GM19023 (cell line): ENCODE measurements around the gene PRR18.

Experiments used
- ATAC-seq: cut with Tn5 transposase; IDR thresholded peaks from one replicate; pipeline ENCODE4 v1.9.1; 2021; ENCODE audit warnings: mild to moderate bottlenecking, moderate library complexity; ENCODE audit not compliant: unreplicated experiment

Gene PRR18

DNA sequence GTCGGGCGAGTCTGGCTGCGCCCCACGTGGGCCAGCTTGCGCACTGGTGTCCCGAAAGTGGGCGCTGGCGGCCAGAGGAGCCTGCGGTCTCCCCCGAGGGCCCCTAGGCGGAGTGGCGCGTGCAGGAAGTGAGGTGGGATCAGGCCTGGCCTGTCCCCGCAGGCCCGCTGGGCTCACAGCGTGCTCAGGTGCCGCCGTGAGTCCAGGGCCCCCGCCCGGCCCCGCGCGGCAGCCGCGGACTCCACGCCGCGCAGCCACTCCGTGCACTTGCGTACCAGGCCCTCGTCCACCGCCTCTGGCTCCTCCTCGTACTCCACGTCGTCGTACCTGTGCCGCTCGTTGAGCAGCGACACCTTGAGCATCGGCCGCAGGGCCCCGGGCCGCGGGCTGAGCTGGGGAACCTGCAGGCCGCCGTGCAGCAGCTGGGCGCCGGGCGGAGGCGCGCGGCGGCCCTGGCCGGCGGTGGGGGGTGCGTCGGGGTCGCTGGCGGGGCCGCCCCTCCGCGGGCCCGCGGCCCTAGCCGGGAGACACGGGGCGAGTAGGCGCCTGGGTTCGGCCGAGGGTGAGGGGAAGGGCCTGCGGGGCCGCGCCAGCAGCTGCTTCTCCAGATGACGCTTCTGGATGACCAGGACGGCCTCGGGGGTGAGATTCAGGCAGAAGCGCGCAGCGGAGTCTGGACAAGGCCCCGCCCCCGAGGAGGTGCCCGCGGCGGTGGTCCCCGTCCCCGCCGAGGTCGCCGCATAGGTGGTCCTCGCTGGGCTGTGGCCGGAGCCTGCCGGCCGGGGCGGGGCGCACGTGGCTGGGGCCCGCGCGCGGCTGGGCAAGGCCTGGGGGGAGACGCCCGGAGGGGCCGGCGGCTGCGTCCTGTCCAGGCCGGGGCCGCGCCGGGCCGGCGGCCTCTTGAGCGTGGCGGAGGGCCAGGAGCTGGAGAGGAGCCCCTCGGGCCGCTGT lies 835 bp downstream of the PRR18 start:
- peak; percentile 39 for ATAC-seq

DNA sequence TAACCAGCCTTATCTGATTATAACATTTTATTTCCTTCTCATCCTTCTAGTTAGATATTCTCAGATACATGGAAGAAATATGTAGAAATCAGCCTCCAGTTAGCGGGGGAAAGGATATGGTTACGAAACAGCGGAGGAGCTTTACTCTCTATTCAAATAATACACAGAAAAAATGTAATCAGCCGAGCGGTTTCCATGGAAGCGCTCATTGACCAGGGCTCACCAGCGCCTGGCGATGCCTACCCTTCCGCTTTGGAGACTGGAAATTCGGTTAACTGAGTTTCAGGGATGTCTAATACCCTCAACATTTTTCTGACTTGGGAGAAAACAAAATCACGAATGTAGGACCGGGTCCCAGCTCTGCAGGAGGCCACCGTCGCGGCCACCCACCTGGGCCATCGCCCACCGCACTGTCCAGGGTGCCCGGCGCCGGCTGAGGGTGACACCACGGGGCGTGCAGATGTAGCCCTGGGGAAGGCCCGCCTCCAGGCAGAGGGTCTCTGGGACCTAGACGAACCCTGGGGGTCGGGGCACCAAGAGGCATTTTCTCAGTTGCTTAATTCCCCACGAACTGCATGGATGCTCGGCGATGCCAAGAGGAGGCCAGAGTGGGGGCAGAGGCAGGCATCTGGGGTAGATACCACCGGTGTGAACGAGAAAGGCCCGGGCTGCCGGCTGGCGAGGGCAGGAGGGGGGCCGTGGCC lies 1.7 kb downstream of the PRR18 start:
- no peak for ATAC-seq

DNA sequence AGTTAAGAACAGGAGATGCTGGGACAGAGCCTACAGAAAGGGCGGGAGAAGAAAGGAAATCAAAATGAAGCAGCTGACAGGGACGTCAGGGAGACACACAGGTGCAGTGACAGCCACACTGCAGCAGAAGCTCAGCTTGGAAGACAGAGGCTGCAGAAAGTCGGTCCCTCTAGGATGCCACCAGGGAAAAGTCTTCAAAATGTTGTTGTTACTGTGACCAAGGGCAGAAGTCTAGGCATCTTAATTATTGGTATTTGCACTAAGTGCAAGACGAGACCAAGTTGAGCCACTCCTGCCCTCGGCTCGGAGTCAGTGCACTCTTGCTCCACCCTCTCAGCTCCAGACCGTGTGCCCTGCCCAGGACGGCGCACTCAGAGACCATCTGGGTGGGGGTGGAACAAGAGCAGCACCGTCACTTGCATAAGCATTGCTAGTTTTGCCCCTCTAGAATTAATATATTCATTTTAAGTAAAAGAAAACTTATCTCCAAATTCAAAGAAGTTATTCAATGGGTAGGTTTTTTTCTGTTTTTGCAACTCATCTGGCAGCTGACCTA lies 2.6 kb downstream of the PRR18 start:
- ATAC-seq: no peak

DNA sequence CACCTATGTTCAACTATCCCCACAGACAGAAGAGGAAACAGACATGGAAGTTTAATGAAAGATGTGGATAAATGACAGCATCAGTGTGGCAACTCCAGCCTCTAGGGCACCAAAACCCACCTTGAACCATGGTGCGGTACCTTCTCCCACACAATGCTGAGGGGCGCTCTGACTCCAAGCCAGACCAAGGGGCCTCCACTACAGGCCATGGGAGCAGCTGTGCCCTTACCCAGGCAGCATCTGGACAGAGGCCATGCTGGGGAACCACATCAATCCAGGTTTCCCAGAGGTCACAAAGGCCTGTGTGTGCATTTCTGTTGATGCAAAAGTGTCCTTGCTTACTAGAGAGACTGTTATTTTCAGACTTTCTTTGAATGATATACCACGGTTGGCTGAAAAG lies 4.1 kb downstream of the PRR18 start:
- no peak for ATAC-seq

DNA sequence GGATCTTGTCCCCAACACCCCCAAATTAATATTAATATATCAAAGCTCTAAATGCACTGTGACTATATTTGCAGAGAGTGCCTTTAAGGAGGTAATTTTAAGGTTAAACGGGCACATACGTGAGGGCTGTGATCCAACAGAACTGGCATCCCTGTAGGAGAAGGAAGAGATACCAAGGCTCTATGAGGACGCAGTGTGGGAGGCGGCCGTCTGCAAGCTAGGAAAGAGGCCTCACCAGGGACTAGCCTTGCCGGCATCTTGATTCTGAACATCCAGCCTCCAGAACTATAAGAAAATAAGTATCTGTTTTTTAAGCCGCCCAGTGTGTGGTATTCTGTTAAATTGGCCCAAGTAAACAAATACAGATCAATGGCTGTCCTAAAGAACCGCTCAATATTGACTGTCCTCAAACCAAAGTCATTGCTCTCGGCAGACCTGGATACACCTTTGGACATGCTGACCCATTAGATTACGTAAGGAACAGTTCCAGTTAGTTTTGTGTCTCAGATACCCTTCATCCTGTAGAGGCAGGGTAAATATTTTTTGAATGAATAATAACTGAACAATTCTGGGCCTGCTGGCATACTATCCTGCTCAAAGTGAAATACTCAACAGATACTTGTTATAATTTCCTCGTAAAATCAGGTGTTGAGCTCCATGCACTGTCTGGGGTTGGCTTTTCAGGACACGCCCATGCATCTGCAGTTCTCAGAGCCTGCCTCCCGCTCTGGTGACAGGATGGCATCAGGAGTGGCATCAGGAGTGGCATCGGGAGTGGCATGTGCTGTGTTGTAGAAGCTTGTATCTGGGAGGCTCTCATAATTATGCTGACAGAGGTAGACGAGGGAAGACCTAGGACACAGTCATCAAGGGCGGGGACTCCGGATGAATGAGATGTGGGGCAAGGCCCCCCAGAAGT lies 6.3 kb downstream of the PRR18 start:
- no peak for ATAC-seq

DNA sequence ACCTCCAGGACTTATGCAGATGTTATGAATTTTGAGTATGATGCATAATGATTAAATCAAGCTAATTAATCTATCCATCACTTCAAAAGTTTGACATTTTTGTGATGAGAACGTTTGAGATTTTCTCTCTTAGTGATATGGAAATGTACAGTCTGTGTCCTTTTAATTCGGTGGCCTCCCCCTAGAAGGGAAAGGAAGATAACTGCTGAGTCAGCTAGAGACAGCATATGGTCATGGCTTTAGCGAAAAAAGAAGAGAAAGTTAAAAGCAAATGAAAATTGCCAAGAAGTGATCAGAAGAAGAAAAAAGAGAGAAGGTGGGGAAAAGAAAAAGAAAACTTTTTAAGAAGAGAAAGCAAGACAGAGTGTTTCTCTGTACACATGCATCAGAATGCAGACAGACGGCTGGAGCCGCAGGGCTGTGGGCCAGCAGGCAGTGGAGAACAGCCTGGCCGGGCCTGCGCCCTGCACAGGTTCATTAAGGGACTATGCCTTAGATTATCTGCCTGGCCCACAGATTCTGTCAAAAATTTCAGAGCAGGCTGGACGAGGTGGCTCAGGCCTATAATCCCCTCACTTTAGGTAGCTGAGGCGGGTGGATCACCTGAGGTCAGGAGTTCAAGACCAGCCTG lies 7.7 kb downstream of the PRR18 start:
- ATAC-seq: no peak

DNA sequence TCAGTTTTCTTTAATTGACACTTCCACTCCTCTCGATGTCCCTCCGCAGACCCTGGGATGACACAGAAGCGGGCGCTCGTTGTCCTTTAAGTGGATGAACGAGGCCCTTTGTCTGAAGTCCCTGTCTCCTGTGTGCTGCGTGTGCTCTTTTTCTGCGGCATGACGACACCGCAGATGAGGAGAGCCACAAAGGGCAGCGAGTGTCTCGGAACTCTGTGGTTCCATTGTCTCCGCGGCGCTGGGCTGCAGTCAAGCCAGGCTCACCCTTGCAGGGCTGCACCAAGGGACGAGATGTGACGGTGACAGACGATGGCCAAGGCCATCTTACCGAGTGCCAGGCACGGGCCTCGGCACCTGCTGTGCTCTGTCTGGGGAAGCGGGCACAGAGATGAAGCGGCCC lies 10.6 kb downstream of the PRR18 start:
- no peak for ATAC-seq

DNA sequence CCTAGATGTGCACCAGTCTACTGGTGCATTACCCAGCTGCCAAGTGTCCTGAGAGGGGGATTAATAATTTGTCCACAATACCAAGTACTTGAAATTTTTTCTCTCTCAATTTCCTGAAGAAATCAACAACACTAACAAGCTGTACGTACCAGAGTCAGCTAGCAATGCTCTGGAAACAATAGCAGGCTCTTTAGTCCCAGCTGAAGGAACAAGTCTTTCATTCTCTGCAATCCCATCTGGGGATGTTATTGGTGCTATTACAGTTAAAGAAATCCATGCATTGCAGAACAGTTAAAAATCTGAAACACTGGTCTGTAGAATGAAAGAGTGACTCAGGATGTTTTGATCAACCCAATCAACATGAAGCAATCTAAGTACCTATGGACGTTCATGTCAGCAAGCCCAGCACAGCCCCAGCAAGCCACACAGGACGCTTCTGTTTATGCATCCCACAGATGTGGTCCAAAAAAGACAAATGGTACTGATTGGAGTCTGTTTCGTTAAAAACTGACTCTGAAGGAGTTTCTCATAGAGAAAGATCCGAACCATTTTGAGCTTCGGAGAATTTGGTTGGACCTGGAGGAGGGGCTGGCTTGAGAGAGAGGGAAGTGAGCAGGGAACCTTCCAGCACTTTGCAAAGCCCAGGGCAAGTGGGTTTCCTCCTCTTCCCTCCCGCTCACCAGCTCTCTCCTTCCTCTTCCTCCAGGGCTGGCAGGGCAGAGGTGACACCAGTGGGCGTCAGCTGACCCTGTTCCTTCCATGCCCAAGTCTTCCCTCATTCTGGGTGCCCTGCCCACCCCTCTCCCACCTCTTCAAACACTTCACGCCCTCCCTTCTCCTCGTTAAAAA lies 11.9 kb downstream of the PRR18 start:
- ATAC-seq: no peak

DNA sequence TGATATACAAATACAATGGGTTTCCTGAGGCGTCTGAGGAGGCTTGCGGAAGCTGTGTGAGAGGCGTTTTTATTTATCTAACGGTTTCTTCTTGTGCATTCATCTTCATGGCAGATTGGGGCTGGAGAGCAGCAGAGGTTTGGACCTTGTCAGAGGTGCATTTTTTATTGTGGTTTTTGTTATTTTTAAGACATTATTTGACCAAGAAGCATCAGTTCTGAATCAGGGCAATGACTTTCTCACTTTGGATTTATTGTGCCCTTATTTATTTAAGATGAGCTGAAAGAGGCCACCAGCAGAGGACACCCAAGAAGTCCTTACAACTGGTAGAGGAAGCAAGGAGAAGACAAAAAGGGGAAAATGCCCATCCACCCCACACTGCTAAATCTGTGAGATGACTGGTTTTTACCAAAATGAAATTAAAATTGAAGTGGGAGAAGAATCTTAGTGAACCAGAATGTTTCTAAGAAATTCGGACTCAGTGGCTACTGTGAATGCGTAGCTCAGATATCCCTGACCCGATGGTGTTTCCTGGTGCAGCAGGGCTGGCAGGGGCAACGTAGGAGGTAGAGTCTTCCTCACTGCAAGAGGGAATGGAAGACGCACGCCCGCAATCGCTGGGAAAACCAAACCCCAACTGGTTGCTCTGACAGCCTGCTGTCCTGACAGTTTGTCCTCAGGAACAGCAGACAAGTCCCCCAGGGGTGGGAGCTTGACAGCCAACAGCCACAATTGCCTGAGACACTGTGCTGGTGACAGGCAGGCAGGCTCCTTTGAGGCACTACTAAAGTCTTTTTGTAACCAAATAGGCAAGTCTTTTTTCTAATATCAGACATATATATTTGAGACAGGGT lies 14.2 kb downstream of the PRR18 start:
- ATAC-seq: no peak

DNA sequence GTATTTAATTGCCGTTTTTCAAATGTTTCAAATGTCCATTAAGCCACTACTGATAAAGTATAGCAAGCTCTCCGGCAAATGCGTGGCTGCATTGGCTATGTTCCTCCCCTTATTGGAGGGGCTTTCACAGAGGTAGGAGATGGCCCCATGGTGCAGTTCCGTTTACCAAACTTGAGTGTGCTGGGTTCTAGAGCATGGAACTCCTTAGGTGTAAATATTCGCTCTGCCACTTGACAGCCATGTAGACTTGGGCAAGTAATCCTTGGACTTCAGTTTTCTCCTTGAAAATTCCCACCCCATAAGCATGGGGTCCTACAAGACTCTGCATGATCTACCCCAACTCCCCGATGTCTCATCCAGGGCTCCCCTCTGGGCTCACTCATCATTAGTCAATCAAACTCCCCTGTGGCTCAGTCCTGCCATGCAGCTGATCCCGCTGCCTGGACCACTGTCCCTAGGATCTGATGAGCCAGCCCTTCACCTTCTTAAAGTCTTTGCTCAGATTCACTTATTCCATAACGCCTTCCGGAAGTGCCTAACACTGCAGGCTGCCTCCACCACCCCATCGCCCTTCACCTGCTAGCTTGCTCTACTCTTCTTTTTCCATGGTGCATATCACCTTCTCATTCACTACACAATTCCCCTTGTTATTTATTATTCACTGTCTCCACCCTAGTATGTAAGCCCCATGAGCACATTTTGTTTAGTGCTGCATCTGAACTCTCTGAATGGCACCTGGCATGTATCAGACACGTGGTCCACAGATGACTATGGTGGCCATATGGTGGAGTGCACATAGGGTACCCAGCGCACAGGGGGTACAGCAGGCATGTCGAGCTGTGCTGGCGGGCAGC lies 18.8 kb downstream of the PRR18 start:
- ATAC-seq: no peak

DNA sequence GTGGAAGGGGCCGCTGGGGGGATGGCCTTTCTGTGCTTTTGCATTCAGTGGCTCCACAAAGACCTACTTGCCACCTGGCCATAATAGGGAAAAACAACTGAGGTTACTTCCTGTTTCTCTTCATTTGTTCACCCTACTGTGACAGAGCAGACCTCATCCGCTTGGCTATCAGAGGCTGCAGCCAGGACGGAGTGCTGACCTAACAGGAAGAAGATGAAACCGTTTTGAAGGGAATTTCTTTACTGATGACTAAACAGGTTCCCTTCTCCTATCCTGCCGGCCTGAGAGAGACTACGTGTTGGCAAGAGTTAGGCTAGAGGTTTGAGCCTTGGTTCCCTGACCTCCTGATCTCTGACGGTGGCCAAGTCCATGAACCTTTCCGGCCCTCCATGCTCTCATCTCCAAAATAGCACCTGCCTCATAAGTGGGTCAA lies 21.3 kb downstream of the PRR18 start:
- peak; percentile 95 for ATAC-seq

DNA sequence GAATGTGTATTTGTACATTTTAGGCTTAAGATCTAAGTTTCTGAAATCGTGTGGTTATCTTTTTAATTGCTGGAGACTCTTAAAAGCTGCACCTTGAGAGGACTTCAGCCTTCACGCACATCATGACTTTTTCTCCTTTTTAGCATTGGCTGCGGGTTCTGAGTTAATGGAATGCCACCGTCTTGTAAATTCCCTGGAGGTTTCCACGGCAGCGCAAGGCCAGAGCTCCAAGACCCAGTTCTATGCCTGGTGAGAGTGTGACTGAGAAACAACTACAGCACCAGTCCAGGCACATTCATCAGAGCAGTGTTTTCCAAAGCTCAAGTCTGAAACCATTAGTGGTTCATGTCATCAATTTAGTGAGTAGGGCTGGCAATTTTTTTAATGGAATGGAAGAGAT lies 23.0 kb downstream of the PRR18 start:
- no peak for ATAC-seq

DNA sequence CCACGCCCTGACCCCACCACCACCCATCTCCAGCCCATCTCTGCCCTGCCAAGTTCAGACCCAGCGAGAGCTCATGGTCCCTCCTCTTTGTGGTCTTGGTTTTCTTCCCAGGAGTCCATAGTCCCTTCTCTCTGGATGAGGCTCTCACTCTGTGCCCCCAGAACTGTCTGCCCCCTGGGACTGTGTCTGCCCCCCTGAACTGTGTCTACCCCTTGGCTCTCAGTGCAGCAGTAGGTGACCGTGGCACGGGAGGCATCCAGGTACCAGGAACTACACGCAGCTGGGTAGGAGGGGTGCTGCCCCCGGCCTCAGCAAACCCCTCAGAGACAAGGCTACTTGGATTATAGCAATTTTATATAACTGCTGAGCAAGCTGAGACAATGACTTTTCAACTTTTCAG lies 23.6 kb downstream of the PRR18 start:
- ATAC-seq: no peak

DNA sequence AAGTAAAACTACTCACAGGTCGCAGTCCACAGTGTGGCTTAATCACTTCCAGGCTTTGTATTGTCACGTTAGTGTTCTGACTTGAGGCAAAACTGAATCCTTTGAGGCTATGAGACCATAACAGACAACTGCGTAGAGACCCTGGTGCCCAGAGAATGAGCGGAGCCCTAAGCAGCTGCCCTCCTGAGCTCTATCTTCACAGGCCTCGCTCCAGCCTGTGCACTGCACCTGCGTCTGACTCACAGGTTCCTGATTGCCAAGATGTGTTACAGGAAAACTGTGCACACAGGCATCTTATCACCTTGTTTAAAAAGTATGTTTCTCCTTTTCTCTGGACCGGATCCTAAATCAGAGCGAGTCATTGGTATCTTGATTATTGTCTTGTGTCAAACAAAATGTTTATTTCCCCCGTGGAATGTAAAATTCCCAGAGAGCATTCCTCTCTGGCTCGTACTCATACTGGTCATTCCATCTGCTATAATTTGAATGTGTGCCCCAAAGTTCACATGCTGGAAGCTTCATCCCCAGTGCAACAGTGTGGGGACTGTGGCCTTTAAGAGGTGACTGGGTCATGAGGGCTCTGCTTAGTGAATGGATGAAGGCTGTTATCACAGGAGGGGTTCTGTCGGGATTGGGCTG lies 25.7 kb downstream of the PRR18 start:
- ATAC-seq: no peak

DNA sequence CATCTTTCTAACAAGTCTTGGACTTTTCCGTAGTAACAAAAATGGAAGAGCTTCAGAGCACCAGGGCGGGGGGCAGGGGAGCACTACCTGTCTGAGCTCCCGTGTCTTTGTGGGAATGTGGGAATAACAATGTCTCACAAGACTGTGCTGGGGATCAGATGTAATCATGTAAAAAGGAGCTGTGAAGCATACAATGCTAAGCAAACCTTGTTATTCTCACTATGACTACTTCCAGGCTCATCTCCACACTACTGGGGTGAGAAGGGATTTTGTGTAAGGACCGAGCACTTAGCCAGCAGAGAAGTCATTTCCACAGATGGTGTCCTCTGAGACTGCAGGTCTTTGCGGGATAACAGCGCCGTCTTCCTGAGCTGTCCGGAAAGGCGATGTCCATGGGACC lies 27.1 kb downstream of the PRR18 start:
- no peak for ATAC-seq

DNA sequence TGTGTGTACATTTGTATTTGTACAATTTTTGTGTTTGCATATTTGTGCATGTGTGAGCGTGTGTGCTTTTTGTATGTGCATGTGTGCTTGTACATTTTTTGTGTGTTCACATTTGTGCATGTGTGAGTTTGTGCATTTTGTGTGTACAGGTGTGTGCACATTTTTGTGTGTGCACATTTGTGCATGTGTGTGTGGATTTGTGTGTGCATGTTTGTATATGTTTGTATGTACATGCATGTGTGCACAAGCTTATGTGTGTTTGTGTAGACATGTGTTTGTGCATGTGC lies 28.9 kb downstream of the PRR18 start:
- ATAC-seq: no peak
